K562 (cell line): Measurements from ENCODE around the gene CDSN. TPM values are rescaled to one million over a fixed set of nuclear protein-coding genes. Genes with fewer than 3 reads are reported as not detected.

Source experiments
- ATAC-seq: fragments of 200-7000 bp; cut with Tn5 transposase; 3 replicates; pipeline ENCODE4 v1.9.1; 2020; ENCODE audit warnings: moderate library complexity
- BruUV-seq: library from RNA; stranded (reverse); fragments of 400-500 nt; replicated peaks from 2 replicates; lab custom pipeline; 2021; lab: Mats Ljungman, UMichigan
- CTCF ChIA-PET: fragments of 300-600 bp; formaldehyde crosslinking; extraction: SDS; loops from one replicate; lab custom pipeline; 2021; ENCODE audit warnings: low intra/inter-chr PET ratio; lab: Yijun Ruan, JAX
- POLR2A ChIA-PET: fragments of 300-600, 350-650 bp; sonication (Branson Sonifier 250); formaldehyde crosslinking; extraction: SDS; loops from one replicate; lab custom pipeline; 2021; ENCODE audit warnings: antibody characterized with exemption, inconsistent platforms; lab: Yijun Ruan, JAX
- DNase-seq, 4 experiments: peaks; one replicate each; pipeline versions ENCODE4 v3.0.0 to v3.0.0-alpha.2; 2011 to 2018; ENCODE audit warnings: low spot score in 3 of 4, mixed read lengths in 3 of 4; ENCODE audit errors: extremely low read depth in 1 of 4
- FAIRE-seq: peaks from 2 replicates; lab custom pipeline; 2011; peaks lifted over from hg19 to GRCh38; lab: Jason Lieb, UNC
- H2AFZ ChIP-seq: 2 replicates; pipeline ENCODE4 v1.6.0; 2011; ENCODE audit warnings: low read depth, low read length, control low read depth, inconsistent platforms
- H3K27ac ChIP-seq: fragments of 200-600 bp; 3 replicates; pipeline ENCODE4 v1.8.0; 2011; ENCODE audit warnings: low read depth, mild to moderate bottlenecking, control low read depth, inconsistent platforms, low read length, moderate library complexity, mixed read lengths; ENCODE audit errors: extremely low read depth
- H3K27me3 ChIP-seq, 2 experiments: fragments of 300-600 bp in 1 of 2; 2 replicates in 1 of 2; 3 replicates in 1 of 2; pipeline versions ENCODE4 v1.6.0 to v1.8.0; 2011; ENCODE audit warnings: inconsistent platforms in 2 of 2, low read length in 2 of 2, mild to moderate bottlenecking in 1 of 2, mixed read lengths in 1 of 2, moderate library complexity in 1 of 2; ENCODE audit not compliant: control insufficient read depth in 2 of 2, insufficient read depth in 2 of 2
- H3K36me3 ChIP-seq: fragments of 300-600 bp; 3 replicates; pipeline ENCODE4 v1.8.0; 2011; ENCODE audit warnings: mild to moderate bottlenecking, low read length, inconsistent platforms; ENCODE audit not compliant: control insufficient read depth, insufficient read depth
- H3K4me1 ChIP-seq, 2 experiments: fragments of 200-600 bp in 1 of 2; replicated peaks in 1 of 2; 2 replicates in 1 of 2; 3 replicates in 1 of 2; pipeline versions ENCODE4 v1.5.1 to v1.8.0; 2011; ENCODE audit warnings: inconsistent platforms in 2 of 2, low read length in 2 of 2, mild to moderate bottlenecking in 1 of 2, mixed read lengths in 1 of 2, moderate library complexity in 1 of 2; ENCODE audit not compliant: control insufficient read depth in 2 of 2, insufficient read depth in 2 of 2
- H3K4me2 ChIP-seq: 2 replicates; pipeline ENCODE4 v1.6.1; 2011; ENCODE audit warnings: low read length, control low read depth, inconsistent platforms, mixed read lengths; ENCODE audit not compliant: insufficient read depth
- H3K4me3 ChIP-seq: fragments of 200-600 bp; sonication (generic), shearing (Covaris generic); 2 replicates; pipeline ENCODE4 v1.5.1; 2016; ENCODE audit warnings: control low read depth, inconsistent platforms
- H3K79me2 ChIP-seq: fragments of 200-600 bp; 3 replicates; pipeline ENCODE4 v1.8.0; 2011; ENCODE audit warnings: low read length, inconsistent platforms; ENCODE audit not compliant: control insufficient read depth, insufficient read depth
- H3K9ac ChIP-seq, 2 experiments: 2 replicates each; pipeline versions ENCODE4 v1.6.0 to v1.6.1; 2011; ENCODE audit warnings: low read depth in 2 of 2, low read length in 2 of 2, control low read depth in 1 of 2, inconsistent platforms in 1 of 2, mild to moderate bottlenecking in 1 of 2, mixed read lengths in 1 of 2; ENCODE audit not compliant: insufficient read depth in 1 of 2
- H3K9me1 ChIP-seq: one replicate; pipeline ENCODE4 v1.6.0; 2011; ENCODE audit warnings: inconsistent platforms, mild to moderate bottlenecking, low read length, moderate library complexity; ENCODE audit not compliant: control insufficient read depth, insufficient read depth
- H3K9me3 ChIP-seq: replicated peaks from 2 replicates; pipeline ENCODE4 v1.5.1; 2011; ENCODE audit warnings: low read depth, low read length, inconsistent platforms; ENCODE audit not compliant: control insufficient read depth, insufficient read depth
- H4K20me1 ChIP-seq: replicated peaks from 2 replicates; pipeline ENCODE4 v1.6.1; 2011; ENCODE audit warnings: low read length, inconsistent platforms, mixed read lengths; ENCODE audit not compliant: control insufficient read depth, insufficient read depth
- CBX1 ChIP-seq: sonication (generic); IDR thresholded peaks from 2 replicates; pipeline ENCODE4 v1.6.1; 2016; ENCODE audit warnings: antibody characterized with exemption, low read depth, mild to moderate bottlenecking
- MTA3 ChIP-seq: fragments of 450-650 bp; formaldehyde crosslinking; IDR thresholded peaks from 2 replicates; pipeline ENCODE4 v1.6.1; 2017; ENCODE audit warnings: mild to moderate bottlenecking, borderline replicate concordance
- NR1H2 ChIP-seq: sonication (generic); formaldehyde crosslinking; IDR thresholded peaks from 2 replicates; pipeline ENCODE4 v1.4.0; 2020; ENCODE audit warnings: mild to moderate bottlenecking, missing genetic modification reagents
- PHF8 ChIP-seq: fragments of 200-600 bp; sonication (generic); IDR thresholded peaks from 2 replicates; pipeline ENCODE4 v1.6.1; 2012; ENCODE audit warnings: mixed run types, mild to moderate bottlenecking, inconsistent platforms, low read length, moderate library complexity, borderline replicate concordance
- PTRF ChIP-seq: fragments of 450-650 bp; IDR thresholded peaks from 2 replicates; pipeline ENCODE4 v1.6.1; 2016; ENCODE audit warnings: mild to moderate bottlenecking, missing genetic modification characterization, missing compliant biosample characterization
- SMAD3 ChIP-seq: fragments of 450-650 bp; formaldehyde crosslinking; conservative IDR thresholded peaks from 2 replicates; pipeline ENCODE4 v1.4.0; 2020; ENCODE audit warnings: mild to moderate bottlenecking
- XRCC3 ChIP-seq: fragments of 450-650 bp; IDR thresholded peaks from 2 replicates; pipeline ENCODE4 v1.6.1; 2017; ENCODE audit warnings: mild to moderate bottlenecking, moderate library complexity
- ZFP36 ChIP-seq: fragments of 150-350 bp; IDR thresholded peaks from 2 replicates; pipeline ENCODE4 v1.6.1; 2018; ENCODE audit warnings: low read length, low read depth; ENCODE audit not compliant: partially characterized antibody
- WGBS: fragments of 100-300 bp; shearing (Covaris generic); methylation state at CpG from one replicate; pipeline ENCODE4 v1.1.6; 2016; ENCODE audit warnings: low coverage, mixed read lengths; ENCODE audit not compliant: insufficient coverage; ENCODE audit errors: missing lambda C conversion rate; 5-methylcytosine and 5-hydroxymethylcytosine counted together
- in situ Hi-C: fragments of 300-500 bp; cut with MboI; formaldehyde crosslinking; loops from 4 replicates; pipeline ENCODE4 v1.15.0; 2018; ENCODE audit warnings: inconsistent platforms, mixed read lengths
- intact Hi-C: fragments of 100-400 bp; cut with micrococcal nuclease; formaldehyde crosslinking; loops from 2 replicates; pipeline ENCODE4 v1.14.2; 2022
- polyA plus RNA-seq, 8 experiments: library from polyadenylated mRNA; depleted of rRNA in 4 of 8; stranded (reverse) in 5 of 8; unstranded in 3 of 8; fragments of >200 nt; fragmentation: Nextera tagmentation in 2 of 8; fragmentation: Illumina TruSeq in 1 of 8; extraction: Ambion mirVana in 2 of 8; extraction: Trizol in 1 of 8; gene quantifications; 2 replicates each; pipeline versions ENCODE4 v1.2.1 to v1.2.3, GENCODE V29; 2011 to 2014; ENCODE audit warnings: inconsistent platforms in 1 of 8, missing spikeins in 1 of 8
- total RNA-seq, 7 experiments: library from RNA; depleted of rRNA in 6 of 7; stranded (reverse); fragments of >200 nt in 6 of 7; fragmentation: Illumina TruSeq in 2 of 7; extraction: Trizol in 2 of 7; gene quantifications; 2 replicates each; pipeline versions ENCODE4 v1.2.1 to v1.2.3, GENCODE V29; 2011 to 2021; ENCODE audit warnings: low replicate concordance in 1 of 7

Gene CDSN
- total and polyA plus RNA-seq, 9 of the 15 experiments (the other 6 are each of a cell fraction or from before 2014, with no cell fraction given), result not detected

DNA sequence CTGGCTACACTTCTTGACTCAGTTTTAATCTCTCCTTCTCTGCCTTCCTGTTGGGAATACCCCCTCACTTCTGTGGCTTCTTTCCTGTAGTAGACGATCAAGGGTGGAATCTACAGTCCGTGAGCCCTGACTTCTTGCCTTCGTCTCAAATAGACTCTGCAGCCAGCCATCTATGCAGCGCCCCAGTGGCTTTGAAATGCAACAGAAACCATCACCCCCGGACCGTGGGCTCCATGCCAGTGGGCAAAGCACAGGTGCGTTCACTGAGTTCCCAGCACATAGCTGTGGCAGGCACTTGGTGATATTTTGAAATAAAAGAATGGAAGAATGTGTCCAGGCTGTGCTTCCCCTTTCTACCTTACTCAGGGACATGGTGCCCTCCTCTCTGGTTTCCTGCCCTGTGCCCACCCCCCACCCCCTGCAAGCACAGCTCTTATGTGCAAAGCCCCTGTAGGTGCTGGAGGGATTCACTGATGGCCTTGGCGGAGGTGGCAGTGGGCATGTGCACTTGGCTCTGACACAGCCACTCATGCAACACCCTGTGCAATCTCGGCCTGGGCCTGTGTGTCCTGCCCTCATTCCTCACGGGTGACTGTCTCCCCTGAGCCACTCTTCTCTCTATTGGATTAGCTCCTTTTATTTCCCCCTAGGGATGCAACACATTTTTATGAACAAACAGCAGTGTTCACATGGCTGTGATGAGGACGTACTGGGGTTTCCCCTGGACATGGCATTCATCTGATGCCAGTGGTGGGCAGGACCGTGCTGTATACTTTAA is 5.5 kb upstream of the CDSN start:
- H3K27ac ChIP-seq, result no peak overlapping the region
- H3K9ac ChIP-seq, result no peak overlapping the region
- peaks cover 6 to 17% of the 10 kb centered on the region in 2 experiments; a peak in 4 of 5 replicates for H3K4me1 ChIP-seq
- no peak for FAIRE-seq
- in situ Hi-C loops, result no loop called here
- H3K79me2 ChIP-seq, result no peaks in the 10 kb centered on the region
- TF ChIP-seq ZFP36, result peak; percentile 45
- TF ChIP-seq SMAD3 (CRISPR knock-in tag), result no peak
- no TSS peak for BruUV-seq
- intact Hi-C loops, result no loop called here
- ATAC-seq, result no peak
- H3K9me1 ChIP-seq, result no peaks in the 10 kb centered on the region
- DNase-seq, result no peak
- peaks cover 36 to 75% of the 10 kb centered on the region in 2 experiments; a peak in 4 of 5 replicates for H3K27me3 ChIP-seq
- POLR2A ChIA-PET, result interaction anchor here (1.0 to 1.1 kb wide), 3 partner anchors 11 to 191 kb away, joined by 3 to 5 read pairs (median 3); partner anchors contain the start of gene PSORS1C1
- H4K20me1 ChIP-seq, result peaks cover 14% of the 10 kb centered on the region
- no peaks in the 10 kb centered on the region for H3K36me3 ChIP-seq
- H3K4me3 ChIP-seq, result no peak overlapping the region
- under 1% methylated on average over 12 of the region's 12 CpGs for WGBS
- CTCF ChIA-PET, result no interaction called here
- no peak overlapping the region for H3K4me2 ChIP-seq
- H2AFZ ChIP-seq, result no peak overlapping the region
- no peaks in the 10 kb centered on the region for H3K9me3 ChIP-seq

DNA sequence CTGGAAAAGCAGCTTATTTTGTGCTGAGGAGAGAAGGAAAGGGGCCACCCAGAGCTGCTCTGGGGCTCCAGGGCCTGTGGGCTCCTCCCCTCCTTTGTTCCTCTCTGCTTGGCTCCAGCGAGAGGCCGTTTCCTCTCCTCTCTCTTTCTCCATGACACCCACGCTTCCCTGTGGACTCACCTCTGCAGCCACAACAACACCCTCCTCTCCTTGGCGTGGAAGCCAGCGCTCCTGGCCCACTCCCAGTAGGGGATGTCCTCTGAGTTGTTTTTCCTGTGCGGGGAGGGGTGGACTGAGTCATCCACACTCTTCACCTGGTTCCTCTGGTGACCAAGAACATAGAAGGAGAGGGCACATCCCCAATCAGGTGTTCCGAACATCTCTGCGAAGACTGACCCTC is 4.9 kb upstream of the CDSN start:
- DNase-seq (no peak), FAIRE-seq (no peak), ATAC-seq (no peak)
- 1% methylated on average over 6 of the region's 8 CpGs for WGBS
- Histone ChIP-seq H3K4me1 (peaks cover 6 to 22% of the 10 kb centered on the region in 2 experiments; a peak in 4 of 5 replicates), H3K9ac (no peak overlapping the region), H3K27ac (no peak overlapping the region), H3K79me2 (no peaks in the 10 kb centered on the region), H3K9me3 (no peaks in the 10 kb centered on the region), H3K27me3 (peaks cover 39 to 80% of the 10 kb centered on the region in 2 experiments; a peak in 4 of 5 replicates), H3K9me1 (no peaks in the 10 kb centered on the region), H3K36me3 (no peaks in the 10 kb centered on the region), H3K4me3 (no peak overlapping the region), H3K4me2 (no peak overlapping the region), H4K20me1 (peaks cover 14% of the 10 kb centered on the region), H2AFZ (no peak overlapping the region)
- BruUV-seq, result no TSS peak
- ChIA-PET CTCF (no interaction called here), POLR2A (interaction anchor here (0.6 to 1.9 kb wide), 4 partner anchors 10 to 607 kb away, joined by 3 to 5 read pairs (median 3); partner anchors contain the start of genes C6orf15 and PSORS1C1)
- TF ChIP-seq PHF8 (no peak), PTRF (tag) (no peak), CBX1 (no peak), MTA3 (no peak), XRCC3 (no peak), NR1H2 (CRISPR knock-in tag) (no peak)
- intact Hi-C loops (no loop called here), in situ Hi-C loops (no loop called here)
